GM18867 (cell line): Measurements from ENCODE around the gene PLEKHJ1.
"Not testable (repeated sequence)": the region's sequence is repeated elsewhere in the genome, so short reads cannot be mapped to it uniquely, and the experiment has no call there.

Experiments used
- ATAC-seq: cut with Tn5 transposase; IDR thresholded peaks from one replicate; pipeline ENCODE4 v1.9.1; 2021; ENCODE audit warnings: mild to moderate bottlenecking, moderate library complexity; ENCODE audit not compliant: unreplicated experiment

The PLEKHJ1 gene, protein sequence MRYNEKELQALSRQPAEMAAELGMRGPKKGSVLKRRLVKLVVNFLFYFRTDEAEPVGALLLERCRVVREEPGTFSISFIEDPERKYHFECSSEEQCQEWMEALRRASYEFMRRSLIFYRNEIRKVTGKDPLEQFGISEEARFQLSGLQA

DNA sequence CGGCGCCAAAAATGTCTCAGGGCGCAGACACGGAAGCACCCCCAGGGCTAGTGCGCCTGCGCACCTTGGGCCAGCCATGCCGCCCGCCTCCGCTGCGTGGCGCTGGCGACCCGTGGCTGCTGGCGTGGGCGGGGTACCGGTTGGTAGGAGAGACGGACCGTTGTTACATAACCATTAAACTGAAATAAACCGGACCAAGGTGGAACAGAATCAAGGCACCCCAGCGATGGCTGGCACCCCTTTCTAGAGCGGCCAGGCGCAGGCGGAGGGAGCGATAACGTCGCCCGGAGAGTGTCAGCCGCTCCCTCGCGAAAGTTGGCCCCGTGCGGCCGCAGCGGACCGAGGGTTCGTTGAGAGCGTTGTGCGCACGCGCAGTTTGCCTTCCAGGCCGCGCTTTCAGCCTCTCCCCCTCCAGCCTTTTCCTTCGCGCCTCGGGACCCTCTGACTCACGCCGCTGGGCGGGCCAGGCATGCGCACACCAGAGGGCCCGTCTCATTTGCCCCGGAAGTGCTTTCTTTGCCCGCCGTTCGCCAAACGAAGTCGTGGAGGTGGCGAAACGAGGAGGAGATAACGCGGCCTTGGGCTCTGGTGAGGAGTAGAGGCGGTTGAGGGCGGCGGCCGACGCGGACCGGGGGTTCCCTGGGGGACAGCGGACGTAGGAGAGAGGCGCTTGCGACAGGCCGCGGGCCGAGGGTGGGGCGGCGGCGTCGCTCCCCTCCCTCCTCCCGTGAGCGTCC is at the start of gene PLEKHJ1, which contains the start of gene SF3A2:
TSS of gene PLEKHJ1 (minus strand) at position 16 of the 737 bp plus-strand sequence. CDS start 81 bp downstream, outside the sequence.
TSS of gene SF3A2 (plus strand) at position 511 of the 737 bp plus-strand sequence. CDS start 6,595 bp downstream, outside the sequence.
- ATAC-seq: peak; percentile 71

DNA sequence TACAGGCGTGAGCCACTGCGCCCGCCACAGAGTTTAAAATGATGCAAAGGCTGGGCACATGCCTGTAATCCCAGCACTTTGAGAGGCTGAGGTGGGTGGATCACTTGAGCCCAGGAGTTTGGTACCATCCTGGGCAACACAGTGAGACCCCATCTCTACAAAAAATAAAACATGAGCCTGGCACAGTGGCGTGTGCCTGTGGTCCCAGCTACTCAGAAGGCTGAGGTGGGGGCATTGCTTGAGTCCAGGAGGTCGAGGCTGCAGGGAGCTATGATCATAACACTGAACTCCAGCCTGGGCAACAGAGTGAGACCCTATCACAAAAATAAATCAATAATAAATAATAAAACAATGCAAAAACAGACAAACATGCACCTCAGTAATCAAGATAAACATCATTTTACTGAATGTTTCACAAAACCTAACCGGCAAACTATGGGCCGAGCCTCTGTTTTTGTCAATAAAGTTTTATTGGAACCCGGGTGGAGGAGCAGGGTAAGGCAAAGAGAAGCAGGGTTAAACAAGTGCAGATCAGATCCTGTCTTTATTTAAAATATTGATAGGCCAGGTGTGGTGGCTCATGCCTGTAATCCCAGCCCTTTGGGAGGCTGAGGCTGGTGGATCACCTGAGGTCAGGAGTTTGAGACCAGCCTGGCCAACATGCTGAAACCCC is 47.8 kb upstream of the PLEKHJ1 start:
- ATAC-seq: no peak

DNA sequence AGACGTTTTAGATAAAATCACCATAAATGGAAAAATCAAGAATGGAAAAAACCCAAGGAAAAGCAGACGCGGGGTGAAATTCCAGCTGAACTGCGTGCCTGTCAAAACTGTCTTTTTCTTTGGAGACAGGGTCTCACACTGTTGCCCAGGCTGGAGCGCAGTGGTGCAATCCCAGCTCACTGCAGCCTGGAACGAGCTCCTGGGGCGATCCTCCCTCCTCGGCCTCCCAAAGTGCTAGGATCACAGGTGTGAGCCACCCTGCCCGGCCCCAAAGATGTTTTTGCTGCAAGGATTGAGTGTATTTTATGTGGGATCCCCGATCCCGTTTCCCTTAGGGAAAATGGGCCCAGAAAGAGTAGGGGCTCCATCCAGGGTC is 46.7 kb upstream of the PLEKHJ1 start:
- no peak for ATAC-seq

DNA sequence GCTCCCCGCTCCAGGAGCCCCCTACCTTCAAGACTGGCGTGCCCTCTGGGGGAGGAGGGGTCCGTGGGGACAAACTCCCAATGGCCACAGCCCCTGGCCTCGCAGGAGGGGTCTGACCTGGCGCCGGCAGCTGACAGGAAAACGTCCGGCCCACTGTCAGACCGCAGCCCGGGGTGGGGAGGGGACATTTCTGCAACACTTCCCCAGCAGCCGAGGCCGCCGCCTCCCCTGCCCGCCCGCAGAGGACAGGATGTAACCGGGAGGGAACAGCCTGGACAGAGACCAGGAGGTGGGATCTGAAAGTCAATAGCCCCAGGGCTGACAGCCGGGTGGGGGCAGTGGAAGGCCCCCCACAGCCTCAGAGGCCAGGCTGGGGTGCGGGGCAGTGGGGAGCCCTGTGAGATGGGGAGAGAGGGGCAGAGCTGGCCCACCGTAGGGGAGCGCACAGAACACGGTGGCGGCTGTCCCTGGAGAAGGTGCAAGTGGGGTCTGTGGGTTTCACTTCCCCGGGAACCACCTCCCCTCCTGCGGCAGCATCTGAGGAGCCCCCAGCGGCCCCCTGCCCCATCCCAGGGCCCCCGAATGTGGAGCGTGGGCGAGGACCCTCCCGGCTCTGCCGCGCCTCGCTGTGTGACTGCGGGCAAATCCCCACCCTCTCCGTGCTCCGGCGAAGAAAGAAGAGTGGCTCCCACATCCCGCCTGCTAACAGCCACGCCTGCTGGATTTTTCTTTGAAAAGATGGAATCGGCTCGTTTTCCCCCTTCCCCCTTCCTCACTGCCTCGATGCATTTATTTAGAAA is 46.1 kb upstream of the PLEKHJ1 start, which contains the start of gene PEAK3:
TSS of gene PEAK3 (minus strand) at position 114 of the 800 bp plus-strand sequence. CDS start 1,244 bp downstream, outside the sequence.
- no peak for ATAC-seq

DNA sequence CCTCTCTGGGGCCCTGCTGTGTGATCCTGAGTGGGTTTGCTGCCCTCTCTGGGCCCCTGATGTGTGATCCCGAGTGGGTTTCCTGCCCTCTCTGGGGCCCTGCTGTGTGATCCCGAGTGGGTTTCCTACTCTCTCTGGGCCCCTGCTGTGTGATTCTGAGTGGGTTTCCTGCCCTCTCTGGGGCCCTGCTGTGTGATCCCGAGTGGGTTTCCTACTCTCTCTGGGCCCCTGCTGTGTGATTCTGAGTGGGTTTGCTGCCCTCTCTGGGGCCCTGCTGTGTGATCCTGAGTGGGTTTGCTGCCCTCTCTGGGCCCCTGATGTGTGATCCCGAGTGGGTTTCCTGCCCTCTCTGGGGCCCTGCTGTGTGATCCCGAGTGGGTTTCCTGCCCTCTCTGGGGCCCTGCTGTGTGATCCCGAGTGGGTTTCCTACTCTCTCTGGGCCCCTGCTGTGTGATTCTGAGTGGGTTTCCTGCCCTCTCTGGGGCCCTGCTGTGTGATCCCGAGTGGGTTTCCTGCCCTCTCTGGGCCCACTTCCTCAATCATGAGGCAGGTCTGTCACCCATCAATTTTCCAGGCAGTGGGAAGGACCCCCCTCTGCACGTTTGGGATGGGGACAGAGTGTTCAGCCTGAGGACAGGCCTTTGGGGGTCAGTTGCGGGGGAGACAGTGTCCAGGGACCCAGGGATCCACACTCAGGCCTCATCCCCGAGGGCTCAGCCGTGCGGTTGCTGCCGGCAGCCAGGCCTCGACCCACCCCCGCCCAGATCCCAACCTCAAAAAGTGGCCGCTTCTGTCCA is 45.3 kb upstream of the PLEKHJ1 start:
- ATAC-seq: not testable (repeated sequence)

DNA sequence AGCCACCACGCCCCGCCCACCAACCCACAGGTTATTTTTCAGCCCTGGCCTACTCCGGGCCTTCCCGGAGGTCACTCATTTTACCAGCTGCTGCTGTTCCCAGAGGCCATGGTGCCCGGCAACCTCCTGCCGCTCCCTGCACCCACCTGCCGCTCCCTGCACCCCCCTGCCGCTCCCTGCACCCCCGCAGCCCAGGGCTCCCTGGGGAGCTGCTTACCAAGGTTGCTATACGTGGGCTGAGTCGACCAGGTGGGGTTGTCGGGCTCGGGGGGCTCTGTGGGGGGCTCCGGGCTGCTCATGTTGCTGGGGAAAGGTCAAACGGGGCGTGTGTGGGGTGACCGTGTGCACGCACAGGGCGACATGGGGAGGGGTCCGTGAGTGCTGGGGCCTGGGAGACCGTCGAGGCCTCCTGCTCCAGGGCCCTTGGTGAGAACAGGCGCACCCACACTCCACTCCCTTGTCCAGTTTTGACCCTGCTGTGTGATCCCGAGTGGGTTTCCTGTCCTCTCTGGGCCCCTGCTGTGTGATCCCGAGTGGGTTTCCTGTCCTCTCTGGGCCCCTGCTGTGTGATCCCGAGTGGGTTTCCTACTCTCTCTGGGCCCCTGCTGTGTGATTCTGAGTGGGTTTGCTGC is 44.6 kb upstream of the PLEKHJ1 start:
- no peak for ATAC-seq

DNA sequence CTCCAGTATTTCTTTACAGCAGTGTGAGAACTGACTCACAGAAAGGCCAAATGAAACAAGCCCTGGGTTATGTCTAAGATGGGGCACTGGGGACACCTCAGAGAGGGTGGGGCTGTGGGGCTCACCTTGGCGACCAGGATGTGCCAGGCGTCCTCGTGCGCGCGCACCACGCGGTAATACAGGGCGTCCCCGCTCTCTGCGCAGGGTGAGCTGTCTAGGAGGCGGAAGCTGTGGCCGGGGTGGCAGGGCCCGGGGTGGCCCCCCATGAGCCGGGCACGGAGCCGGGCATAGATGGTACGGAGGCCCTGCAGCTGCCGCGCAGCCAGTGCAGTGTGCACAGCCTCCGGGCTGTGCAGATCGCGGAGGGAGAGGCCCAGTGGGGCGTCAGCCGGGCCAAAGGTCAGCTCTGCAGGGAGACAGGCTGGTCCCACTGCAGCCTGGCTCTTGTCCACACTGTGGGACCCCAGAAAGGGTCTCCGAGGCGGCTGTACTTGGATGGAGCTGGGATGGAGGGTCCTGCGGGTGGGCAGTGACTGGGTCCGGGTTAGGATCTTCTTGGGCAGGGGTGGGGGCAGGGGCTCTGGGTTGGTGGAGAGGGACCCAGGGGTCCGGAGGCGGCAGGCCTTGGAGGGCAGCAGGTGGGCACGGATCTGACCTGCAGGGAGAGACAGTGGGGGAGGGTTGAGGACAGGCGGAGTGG is 42.5 kb upstream of the PLEKHJ1 start:
- ATAC-seq: no peak

DNA sequence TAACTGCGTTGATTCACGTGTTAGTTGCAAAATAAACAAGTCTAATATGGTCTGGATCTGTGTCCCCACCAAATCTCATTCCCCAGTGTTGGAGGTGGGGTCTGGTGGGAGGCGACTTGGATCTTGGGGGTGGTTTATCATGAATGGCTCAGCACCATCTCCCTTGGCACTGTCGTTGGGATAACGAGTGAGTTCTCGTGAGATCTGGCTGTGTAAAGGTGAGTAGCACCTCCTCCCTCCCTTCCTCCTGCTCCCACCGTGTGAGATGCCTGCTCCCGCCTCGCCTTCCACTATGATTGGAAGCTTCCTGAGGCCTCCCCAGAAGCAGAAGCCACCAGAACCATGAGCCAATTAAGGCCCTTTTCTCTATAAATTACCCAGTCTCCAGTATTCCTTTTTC is 41.0 kb upstream of the PLEKHJ1 start:
- ATAC-seq: no peak

DNA sequence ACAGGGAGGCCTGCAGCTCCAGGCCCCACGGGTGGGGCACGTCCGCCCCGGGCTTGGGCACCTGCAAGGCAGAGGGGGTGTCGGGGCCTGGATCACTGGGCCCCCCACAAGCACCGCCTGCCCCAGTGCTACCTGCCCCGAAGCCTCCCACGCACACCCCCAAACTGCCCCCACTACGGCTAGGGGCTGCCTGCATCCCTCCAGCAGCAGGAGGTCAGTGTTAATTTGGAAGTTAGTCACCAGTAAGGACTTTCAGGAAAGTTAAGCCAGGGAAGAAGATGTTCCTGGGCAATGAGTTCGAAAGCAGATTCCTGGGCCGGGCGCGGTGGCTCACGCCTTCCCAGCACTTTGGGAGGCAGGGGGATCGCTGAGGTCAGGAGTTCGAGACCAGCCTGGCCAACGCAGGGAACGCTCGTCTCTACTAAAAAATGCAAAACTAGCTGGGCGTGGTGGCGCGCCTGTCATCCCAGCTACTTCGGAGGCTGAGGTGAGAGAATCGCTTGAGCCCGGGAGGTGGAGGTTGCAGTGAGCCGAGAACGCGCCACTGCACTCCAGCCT is 40.4 kb upstream of the PLEKHJ1 start:
- no peak for ATAC-seq

DNA sequence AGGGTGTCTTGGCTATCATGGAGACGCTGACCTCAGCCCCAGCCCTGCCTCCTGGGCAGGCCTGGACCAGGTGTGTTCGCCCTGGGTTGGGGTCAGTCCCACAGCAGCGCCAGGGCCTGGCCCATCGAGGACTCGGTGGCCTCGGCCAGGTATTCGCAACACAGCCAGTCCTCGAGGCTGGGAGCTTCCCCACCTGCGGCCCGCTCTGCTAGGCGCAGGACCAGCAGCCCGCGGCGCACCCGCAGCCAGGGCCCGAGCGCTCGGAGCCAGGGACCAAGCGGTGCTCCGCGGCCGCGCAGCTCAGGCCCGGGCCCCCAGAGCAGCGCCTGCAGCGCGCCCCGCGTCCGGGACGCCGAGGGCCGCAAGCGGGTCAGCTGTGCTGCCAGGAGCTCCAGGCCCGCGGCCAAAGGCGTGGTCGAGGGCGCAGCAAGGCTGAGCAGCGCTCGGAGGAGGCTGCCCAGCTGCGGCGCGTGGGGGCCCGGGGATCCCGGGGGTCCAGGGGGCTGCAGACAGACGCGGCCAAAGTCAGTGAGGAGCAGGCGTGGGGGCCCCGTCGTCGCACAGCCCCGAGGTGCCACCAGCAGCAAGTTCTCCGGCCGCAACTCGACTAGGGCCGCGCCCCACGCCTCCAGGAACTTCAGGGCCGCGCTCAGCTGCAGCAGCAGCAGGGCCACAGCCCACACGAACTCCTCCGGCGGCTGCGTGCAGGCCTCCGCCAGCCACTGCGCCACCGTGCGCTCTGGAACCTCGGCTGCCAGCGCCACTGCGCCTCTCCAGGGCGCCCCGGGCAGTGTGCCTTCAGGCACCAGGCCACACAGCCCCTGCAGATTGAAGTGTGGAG is 39.7 kb upstream of the PLEKHJ1 start:
- no peak for ATAC-seq

DNA sequence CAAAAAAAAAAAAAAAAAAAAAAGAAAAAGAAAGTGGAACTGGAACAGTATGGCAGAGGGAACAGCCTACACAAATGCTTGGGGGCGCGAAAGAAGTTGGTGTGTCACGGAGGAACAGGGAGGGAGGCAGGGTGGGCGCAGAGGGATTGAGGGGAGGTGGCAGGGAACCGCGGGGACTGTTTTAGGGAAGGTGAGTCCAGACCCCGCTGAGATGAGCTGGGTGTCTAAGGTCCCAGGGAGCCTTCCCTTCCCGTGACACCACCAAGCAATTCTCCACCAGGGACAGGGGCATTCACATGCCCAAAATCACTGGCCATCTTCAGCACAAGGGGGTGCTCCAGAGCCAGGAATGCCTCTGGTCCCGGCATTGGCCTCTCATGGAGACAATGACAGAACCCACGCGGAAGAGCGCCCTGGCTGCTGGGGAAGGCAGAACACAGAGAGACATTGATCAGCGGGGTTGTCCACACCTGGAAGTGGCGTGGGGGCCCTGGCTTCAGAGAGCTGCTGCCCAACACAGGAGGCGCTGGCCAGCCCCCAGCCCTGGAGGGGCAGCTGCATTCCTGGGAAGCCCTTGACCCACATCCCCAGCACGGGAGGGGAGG is 38.9 kb upstream of the PLEKHJ1 start:
- no peak for ATAC-seq

DNA sequence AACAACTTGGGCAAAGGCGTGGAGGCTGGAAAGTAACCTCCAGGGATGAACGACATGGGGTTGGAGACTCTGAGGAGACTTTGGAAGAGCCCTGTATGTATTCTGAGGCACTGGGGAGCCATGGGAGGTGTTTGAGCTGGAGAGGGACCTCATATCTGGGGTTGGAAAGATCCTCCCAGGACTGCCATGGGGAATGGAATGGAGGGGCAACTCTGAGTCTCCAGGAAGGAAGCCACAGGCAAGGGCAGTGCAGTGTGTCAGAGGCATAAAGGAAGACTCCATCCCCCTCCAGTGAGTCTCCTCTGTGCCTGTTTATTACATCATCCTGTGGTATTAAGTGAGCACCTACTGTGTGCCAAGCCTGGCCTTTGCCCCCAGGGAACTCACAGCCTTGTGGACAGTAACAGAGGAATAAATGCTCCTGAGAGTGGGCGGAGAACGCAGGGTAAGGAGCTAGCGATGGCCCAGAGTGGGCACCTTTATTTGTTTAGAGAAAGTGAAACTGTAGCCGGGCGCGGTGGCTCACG is 38.1 kb upstream of the PLEKHJ1 start:
- no peak for ATAC-seq

DNA sequence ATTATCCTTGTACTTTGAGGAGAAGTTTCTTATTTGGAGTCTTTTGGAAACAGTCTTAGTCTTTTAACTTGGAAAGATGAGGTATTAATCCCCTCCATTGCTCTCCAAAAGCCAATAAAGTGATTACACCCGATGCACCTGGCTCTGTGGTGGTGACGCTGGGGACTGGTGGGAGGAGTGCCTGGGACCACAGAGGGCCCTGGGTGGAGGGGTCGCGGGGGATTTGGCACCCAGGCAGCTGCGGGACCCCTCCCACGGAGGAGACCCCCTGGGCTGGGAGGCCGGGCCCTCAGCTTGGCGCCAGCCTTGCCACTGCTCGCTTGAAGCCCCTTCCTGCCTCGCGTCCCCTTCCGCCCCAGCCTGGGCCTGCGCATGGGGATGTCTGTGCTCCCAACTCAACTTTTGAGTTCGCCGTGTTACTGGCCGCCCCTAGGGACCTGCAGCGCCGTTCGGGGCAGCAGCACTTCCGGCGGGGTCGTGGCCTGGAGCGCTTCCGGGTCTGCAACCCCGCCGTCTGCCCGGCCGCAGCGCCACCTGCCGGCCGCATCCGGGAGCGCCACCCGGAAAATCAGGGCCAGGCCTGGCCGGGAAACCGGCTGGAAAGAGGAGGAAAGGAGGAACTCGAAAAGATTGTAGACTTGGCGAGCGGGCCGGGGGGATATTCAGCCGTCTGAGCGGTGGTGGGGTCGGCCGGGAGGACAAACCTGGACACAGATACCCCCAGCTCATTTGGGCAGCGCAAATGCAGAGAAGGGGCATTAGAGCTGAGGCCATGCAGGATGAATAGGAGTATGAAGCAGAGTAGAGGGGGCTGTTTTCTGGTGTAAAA is 37.4 kb upstream of the PLEKHJ1 start:
- no peak for ATAC-seq

DNA sequence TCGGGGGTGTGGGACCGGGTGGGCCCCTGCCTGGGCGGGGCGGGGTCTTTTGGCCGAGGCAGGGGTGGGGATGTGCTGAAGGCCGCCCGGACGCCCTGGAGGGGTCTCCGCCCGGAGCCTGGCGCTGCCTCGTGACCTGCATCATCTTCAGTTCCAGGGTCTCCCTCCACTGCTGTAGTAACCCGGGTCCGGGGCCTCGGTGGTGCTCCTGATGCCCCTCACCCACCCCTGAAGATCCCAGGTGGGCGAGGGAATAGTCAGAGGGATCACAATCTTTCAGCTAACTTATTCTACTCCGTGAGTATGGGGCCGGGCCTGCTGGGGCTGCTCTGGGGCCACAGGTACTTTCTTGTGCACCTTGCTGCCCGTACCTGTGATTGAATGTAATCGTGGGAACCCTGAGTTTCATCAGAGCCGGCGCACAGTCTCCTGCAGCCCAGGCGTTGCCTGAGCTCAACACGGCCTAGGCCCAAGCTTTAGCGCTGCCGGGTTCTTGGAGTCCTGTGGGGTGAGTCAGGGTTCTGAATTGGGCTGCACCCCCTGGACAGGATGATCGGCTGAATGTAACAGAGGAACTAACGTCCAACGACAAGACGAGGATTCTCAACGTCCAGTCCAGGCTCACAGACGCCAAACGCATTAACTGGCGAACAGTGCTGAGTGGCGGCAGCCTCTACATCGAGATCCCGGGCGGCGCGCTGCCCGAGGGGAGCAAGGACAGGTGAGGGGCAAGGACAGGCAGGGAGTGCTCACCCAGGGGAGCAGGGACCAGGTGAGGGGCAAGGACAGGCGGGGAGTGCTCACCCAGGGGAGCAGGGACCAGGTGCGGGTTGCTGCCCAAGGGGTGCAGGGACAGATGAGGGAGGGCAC is 35.3 kb upstream of the PLEKHJ1 start:
- ATAC-seq: no peak

DNA sequence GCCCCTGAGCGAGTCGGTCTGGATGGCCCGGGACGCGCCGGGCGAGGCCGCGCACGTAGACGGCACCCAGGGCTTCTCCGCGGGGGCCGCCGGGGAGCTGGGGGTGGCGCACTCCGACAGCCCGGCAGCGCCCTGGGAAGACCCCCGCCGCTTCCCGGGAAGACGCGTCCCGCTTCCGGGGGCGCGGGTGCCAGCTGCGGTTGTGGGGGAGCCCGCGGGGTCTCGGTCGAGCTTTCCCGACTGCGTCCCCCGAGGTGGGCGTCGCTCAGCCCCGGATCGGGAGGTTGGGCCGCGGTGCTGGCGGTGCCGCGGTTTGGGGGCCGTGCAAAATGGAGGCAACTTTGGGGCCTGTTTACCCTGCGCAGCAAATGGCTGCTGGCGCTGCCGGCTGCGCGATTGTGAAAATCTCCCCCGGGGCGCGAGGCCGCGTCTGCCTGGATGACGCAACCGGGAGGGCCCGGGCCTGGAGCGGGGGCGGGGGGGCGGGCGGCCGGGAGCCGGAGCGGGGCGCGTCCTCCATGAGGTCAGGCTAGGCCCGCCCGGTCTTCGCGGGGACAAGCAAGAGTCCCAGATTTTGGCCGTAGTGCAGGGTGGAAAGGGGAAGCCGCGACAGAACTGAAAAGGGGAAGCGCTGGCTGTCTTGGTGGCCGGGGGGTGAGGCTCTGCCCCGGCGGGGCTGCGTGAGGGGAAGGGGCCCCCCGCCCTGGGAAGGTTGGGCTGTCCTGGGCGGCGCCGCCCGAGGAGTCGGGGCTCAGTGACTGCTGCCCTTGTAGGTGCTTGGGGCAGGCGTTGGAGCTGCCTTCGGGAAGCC is 34.5 kb upstream of the PLEKHJ1 start:
- ATAC-seq: no peak
